NCI-H2196 treated with DMSO at 0.1 percent for 48 hours (cell line): ENCODE results near the gene COL4A1.

Experiments used
- DNase-seq: peaks from one replicate; lab custom pipeline; 2025; ENCODE audit not compliant: unreplicated experiment; lab: John Stamatoyannopoulos, UW

COL4A1 gene

GRCh38 chr13:110341445-110342244 is 34.7 kb upstream of the COL4A1 start:
- DNase-seq = no peak

- no peak for DNase-seq
These were observed 34.0 kb upstream of the COL4A1 start for GRCh38 chr13:110340812-110341444.

DNA sequence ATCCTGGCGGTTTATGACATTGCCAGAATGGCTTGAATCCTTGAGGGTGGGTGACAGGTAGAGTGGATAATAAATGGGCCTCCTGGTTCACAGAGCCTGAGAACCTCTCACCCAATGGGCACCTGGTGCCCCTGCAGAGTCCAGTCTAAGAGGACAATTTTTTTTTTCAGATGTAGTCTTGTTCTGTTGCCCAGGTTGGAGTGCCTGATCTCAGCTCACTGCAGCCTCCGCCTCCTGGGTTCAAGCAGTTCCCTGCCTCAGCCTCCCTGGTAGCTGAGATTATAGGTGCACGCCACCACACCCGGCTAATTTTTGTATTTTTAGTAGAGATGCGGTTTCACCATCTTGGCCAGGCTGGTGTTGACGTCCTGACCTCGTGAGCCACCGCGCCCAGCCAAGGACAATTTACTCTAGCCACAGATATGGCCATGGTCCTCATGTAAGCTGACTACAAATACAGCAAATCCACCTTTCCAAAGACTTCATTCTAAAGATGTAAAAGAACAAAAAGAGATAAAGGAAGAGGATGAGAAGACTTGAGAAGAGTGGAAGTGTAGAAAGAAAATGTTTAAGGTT is 33.1 kb upstream of the COL4A1 start:
- DNase-seq = no peak

DNA sequence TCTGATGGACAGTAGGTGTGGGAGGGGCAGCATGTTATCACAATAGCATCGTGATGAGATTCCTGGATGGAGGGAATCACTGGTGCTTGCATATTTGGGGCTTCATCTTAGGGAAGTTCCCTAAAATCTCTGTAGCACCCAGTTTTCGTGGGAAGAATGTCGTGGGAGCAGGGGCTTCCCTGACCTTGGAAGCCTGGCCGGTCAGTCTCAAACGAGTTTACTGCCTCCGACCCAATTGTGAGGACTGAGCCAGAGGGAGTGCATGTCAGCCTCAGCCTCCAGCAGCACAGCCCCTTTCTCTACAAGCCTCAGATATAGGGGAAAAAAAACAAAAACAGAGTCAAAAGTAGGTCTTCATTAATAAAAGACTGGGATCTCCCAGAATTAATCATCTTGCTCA is 32.3 kb upstream of the COL4A1 start:
- DNase-seq = no peak

GRCh38 chr13:110338441-110339101 is 31.6 kb upstream of the COL4A1 start:
- no peak for DNase-seq

DNA sequence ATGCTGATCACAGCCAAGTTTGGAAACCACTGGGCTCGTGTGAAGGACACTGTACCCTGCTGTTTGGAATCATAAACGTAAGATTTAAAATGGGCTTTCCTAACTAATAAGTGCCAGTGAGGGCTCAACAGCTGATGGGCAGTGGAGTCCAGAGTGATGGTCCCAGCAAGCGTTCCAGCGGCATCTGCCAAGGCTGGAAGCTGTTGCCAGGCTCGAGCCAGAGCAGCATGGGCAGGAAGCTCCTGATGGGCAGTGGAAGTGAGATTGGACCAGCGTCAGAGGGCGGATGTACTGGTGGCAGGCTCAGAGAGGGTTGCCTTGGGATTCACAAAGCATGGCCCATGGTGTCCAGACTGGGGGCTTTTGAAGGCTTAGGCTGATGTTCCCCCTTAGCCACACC is 30.3 kb upstream of the COL4A1 start:
- DNase-seq = no peak

DNA sequence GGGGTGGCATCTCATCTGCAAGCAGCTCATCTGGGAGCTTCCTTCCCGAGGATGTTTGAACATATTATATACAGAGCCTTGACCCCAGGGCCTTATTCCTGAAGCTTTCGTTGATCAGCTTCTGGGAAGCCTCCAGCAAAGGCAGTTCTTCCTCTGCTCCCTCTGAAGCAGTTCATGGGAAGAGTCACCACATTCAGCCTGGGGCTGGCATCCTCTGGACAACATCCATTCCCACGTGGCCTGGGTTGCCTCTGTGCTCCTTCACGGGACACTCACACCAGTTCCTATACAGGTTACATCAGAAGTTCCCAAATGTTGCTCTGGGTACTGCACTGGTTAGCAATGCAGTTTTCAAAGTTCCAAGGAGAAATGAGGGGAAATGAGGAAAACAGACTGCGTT is 29.7 kb upstream of the COL4A1 start:
- no peak for DNase-seq

DNA sequence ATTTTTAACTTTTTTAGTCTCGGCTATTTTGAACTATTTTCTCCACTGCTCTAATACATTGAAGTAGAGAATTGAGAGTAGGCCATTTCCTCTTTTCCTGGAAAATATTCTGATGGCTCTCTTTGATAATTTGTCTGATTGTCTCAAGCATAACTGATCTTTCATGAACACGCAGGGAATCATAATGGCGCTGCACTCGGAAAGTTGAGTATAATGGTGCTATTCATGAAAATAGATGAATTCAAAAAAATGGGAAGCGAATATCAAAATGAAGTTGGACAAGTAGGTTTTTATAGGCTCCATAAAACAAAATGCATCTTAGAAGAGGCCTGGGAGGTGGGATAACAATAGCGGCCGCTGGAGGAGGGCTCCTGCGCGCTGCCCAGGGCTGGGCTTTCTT is 29.2 kb upstream of the COL4A1 start:
- DNase-seq = no peak

DNA sequence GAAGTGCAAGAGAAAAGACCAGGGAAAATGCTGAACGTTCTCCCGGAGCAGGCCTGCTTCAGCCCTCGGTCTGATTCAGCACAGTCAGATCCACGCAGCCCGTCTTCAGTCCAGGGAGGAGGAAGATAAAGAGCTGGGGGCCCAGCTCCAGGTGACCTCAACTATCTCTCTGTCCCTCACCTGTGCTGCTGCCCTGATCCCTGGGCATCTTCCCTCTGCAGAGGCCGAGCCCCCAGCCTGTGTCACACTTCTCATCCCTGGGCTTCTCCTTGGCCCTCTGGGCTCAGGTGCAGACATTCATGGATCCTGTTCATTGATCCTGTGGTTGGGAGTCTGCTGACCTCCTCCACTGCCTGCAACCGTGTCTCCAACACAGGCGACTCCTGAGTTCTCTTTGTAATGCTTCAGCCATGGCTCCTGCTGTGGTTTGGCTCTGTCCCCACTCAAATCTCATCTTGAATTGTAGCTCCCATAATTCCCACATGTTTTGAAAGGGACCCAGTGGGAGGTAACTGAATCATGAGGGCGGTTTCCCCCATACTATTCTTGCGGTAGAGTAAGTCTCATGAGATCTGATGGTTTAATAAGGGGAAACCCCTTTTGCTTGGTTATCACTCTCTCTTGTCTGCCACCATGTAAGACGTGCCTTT is 28.0 kb upstream of the COL4A1 start:
- DNase-seq = no peak

GRCh38 chr13:110334256-110334655 is 27.3 kb upstream of the COL4A1 start:
- no peak for DNase-seq

GRCh38 chr13:110333837-110334236 is 26.9 kb upstream of the COL4A1 start:
- DNase-seq = no peak

DNA sequence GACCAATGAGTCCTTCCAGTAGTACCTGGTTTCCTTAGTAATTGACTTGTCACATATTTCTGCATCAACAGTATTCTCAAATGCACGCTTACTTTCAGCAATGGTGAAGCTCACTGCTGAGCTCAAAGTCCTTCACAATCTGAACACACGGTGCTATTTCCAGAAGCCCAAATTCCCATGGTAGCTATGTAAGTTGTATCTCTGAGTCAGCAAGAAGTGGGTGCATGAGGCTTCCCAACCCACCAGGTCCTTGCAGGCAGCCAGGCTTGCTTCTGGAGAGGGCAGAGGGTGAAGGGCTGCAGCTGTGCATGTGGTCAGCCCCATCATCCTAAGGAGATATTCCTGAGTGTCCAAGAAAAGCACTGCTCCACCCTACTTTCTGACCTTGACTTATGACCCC is 25.8 kb upstream of the COL4A1 start:
- DNase-seq = no peak

- DNase-seq = no peak
These were observed 24.4 kb upstream of the COL4A1 start for GRCh38 chr13:110331362-110331761.

- no peak for DNase-seq
These were observed 23.6 kb upstream of the COL4A1 start for GRCh38 chr13:110330491-110331011.

DNA sequence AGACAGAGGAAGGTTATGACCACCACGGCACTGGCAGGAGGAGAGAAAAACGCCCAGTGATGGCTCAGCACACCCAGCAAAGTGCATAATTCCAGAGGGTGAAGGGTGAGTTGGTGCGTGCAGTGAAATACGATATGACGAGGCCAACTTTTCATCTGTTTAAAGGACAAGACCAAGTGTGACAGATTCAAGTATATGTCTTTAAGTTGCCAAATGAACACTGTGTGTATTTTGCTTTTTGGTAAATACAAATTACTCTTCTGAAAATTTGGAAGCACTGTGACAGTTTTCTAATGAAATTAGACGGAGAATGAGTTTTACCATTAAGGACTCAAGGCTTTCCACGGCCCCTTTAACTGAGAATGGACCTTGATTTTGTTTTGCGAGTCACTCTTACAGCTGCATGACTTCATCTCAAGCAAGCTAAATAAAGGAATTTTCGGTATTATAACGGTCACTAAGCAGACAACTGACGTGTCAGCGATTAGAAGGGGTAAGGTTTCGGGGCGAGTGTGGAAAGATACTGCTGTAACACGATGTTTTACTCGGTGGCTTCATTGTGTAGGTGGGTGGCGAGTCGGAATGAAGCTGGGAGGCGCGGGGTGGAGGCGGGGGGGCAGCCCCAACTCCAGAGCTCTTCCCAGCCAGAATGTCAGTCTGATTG is 23.0 kb upstream of the COL4A1 start:
- DNase-seq = no peak

GRCh38 chr13:110329258-110329657 is 22.3 kb upstream of the COL4A1 start:
- no peak for DNase-seq

- DNase-seq = no peak
These were observed 21.6 kb upstream of the COL4A1 start for GRCh38 chr13:110328573-110328972.

- DNase-seq = no peak
These were observed 20.2 kb upstream of the COL4A1 start for GRCh38 chr13:110327051-110327721.

DNA sequence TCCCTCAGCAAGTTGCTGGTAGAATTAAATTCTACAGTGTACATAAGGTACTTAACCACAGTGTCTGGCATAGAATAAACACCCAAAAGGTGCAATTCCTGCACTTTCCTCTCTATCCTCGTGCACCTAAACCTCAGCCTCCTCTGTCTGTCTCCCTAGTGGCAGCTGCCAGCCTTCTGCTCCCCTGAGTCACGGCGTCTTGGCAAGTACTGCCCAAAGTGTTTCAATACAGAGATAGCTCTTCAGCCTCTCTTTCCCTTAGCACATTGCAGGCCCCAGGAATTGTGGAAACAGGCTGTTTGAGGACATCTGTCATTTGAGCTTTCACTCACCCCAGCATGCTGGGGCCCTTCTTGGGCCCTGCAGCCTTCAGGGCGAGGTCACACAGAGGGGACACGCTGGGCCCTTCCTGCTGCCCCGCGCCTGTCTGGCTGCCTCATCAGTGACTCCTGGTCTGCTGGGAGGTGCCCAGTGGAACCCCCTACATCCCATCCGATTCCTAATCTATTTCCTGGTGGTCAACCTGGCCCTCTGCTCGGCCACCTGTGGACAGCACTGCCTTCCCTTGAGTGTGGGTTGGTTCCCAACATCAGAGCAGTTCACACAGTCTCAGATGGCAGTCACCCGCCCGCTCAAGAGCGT is 19.4 kb upstream of the COL4A1 start:
- no peak for DNase-seq
